Body of pancreas (tissue), 4 donors: ENCODE measurements around the gene COL5A1.
"Not testable (repeated sequence)": the region's sequence is repeated elsewhere in the genome, so short reads cannot be mapped to it uniquely, and the experiment has no call there.

Source experiments
- POLR2A ChIP-seq, 3 donors: fragments of 450-650 bp; IDR thresholded peaks; one replicate each; pipeline ENCODE4 v1.6.1; 2016; ENCODE audit warnings: antibody characterized with exemption in 3 of 3, mild to moderate bottlenecking in 2 of 3
- TF ChIP-seq, protein P1 (sequence below), 7 experiments: fragments of 450-650 bp in 4 of 7; fragments of 200-600 bp in 3 of 7; sonication (generic) in 3 of 7; IDR thresholded peaks; one replicate each; pipeline ENCODE4 v1.5.1; 2016 to 2019; ENCODE audit warnings: antibody characterized with exemption in 7 of 7

DNA sequence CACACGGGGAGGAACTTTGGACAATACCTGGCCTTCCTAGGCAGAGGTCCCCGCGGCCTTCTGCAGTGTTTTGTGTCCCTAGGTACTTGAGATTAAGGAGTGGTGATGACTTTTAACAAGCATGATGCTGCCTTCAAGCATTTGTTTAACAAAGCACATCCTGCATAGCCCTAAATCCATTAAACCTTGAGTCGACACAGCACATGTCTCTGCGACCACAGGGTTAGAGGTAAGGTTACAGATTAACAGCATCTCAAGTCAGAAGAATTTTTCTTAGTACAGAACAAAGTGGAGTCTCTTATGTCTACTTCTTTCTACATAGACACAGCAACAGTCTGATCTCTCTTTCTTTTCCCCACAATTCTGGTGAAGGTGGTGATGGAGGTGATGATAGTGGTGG, 73.9 kb downstream of the COL5A1 start:
- TF ChIP-seq POLR2A (IDR thresholded peaks at IDR 0.05) = not testable (repeated sequence)
- TF ChIP-seq, protein P1, sequence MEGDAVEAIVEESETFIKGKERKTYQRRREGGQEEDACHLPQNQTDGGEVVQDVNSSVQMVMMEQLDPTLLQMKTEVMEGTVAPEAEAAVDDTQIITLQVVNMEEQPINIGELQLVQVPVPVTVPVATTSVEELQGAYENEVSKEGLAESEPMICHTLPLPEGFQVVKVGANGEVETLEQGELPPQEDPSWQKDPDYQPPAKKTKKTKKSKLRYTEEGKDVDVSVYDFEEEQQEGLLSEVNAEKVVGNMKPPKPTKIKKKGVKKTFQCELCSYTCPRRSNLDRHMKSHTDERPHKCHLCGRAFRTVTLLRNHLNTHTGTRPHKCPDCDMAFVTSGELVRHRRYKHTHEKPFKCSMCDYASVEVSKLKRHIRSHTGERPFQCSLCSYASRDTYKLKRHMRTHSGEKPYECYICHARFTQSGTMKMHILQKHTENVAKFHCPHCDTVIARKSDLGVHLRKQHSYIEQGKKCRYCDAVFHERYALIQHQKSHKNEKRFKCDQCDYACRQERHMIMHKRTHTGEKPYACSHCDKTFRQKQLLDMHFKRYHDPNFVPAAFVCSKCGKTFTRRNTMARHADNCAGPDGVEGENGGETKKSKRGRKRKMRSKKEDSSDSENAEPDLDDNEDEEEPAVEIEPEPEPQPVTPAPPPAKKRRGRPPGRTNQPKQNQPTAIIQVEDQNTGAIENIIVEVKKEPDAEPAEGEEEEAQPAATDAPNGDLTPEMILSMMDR (IDR thresholded peaks at IDR 0.05) = not testable (repeated sequence)
